GM12865 (cell line): ENCODE measurements around the gene NDC1.

Source experiments
- DNase-seq: peaks from one replicate; pipeline ENCODE4 v3.0.0; 2010; ENCODE audit warnings: low read depth
- H3K4me3 ChIP-seq: 2 replicates; pipeline ENCODE4 v1.5.1; 2011; ENCODE audit warnings: mild to moderate bottlenecking, low read depth, low read length, control low read depth
- CTCF ChIP-seq: IDR thresholded peaks from 2 replicates; pipeline ENCODE4 v1.5.1; 2011; ENCODE audit warnings: low read length, control low read depth, low read depth, inconsistent platforms; ENCODE audit not compliant: insufficient read depth; ENCODE audit errors: missing control alignments

Gene NDC1

GRCh38 chr1:53738205-53739108 is 99.6 kb downstream of the NDC1 start:
- DNase-seq: no peak
- TF ChIP-seq CTCF: no peak

GRCh38 chr1:53737648-53738204 is 100.4 kb downstream of the NDC1 start:
- no peak overlapping the region for H3K4me3 ChIP-seq
- no peak for DNase-seq
- TF ChIP-seq CTCF: no peak

More at GRCh38 chr1:53738205-53739108, 99.6 kb downstream of the NDC1 start:
- H3K4me3 ChIP-seq: peak overlapping the region; percentile 48

GRCh38 chr1:53736290-53736689 is 101.8 kb downstream of the NDC1 start:
- no peak for TF ChIP-seq CTCF
- H3K4me3 ChIP-seq: no peak overlapping the region
- DNase-seq: no peak

GRCh38 chr1:53735681-53736080 is 102.4 kb downstream of the NDC1 start:
- no peak overlapping the region for H3K4me3 ChIP-seq
- TF ChIP-seq CTCF: no peak
- DNase-seq: no peak

- no peak overlapping the region for H3K4me3 ChIP-seq
- no peak for TF ChIP-seq CTCF
Measured at GRCh38 chr1:53735261-53735660, 102.8 kb downstream of the NDC1 start.

GRCh38 chr1:53734650-53735211 is 103.4 kb downstream of the NDC1 start:
- no peak for TF ChIP-seq CTCF
- no peak for DNase-seq
- H3K4me3 ChIP-seq: no peak overlapping the region

More at GRCh38 chr1:53735261-53735660, 102.8 kb downstream of the NDC1 start:
- DNase-seq: no peak
